GM12878 (cell line): ENCODE data around the gene DUSP22. TPM values are rescaled to one million over a fixed set of nuclear protein-coding genes. Genes with fewer than 3 reads are reported as not detected.
A peak's percentile ranks its signal among the peaks of the same experiment; 100 is the strongest.

Source experiments
- CHD1 ChIP-seq: IDR thresholded peaks from 2 replicates; pipeline ENCODE4 v1.6.1; 2012; ENCODE audit warnings: low read depth, low read length, improper control_type of control experiment
- CUX1 ChIP-seq: IDR thresholded peaks from 2 replicates; pipeline ENCODE4 v1.6.1; 2012; ENCODE audit warnings: improper control_type of control experiment, low read depth, low read length; ENCODE audit not compliant: insufficient replicate concordance
- ETV6 ChIP-seq, 2 experiments: fragments of 450-650 bp in 1 of 2; IDR thresholded peaks in 1 of 2; conservative IDR thresholded peaks in 1 of 2; 2 replicates each; pipeline ENCODE4 v1.6.1; 2014; ENCODE audit warnings: antibody characterized with exemption in 1 of 2, borderline replicate concordance in 1 of 2, low read depth in 1 of 2, mild to moderate bottlenecking in 1 of 2, moderate library complexity in 1 of 2
- EZH2 ChIP-seq: IDR thresholded peaks from 2 replicates; pipeline ENCODE4 v1.6.1; 2012; ENCODE audit warnings: low read depth, mild to moderate bottlenecking, control low read depth, inconsistent platforms, low read length, borderline replicate concordance; ENCODE audit not compliant: control insufficient read depth
- FOXK2 ChIP-seq: fragments of 450-650 bp; IDR thresholded peaks from 2 replicates; pipeline ENCODE4 v1.6.1; 2017; ENCODE audit warnings: mild to moderate bottlenecking, moderate library complexity
- GABPA ChIP-seq: IDR thresholded peaks from 2 replicates; pipeline ENCODE4 v1.6.1; 2014; ENCODE audit warnings: antibody characterized with exemption, low read depth, mild to moderate bottlenecking, inconsistent platforms
- IKZF2 ChIP-seq, 2 experiments: fragments of 450-650 bp; IDR thresholded peaks; 2 replicates each; pipeline ENCODE4 v1.6.1; 2017; ENCODE audit warnings: mild to moderate bottlenecking in 2 of 2, moderate library complexity in 2 of 2
- IRF4 ChIP-seq: IDR thresholded peaks from 2 replicates; pipeline ENCODE4 v1.6.1; 2011; ENCODE audit warnings: low read depth, low read length
- IRF5 ChIP-seq: fragments of 450-650 bp; IDR thresholded peaks from 2 replicates; pipeline ENCODE4 v1.6.1; 2017; ENCODE audit warnings: borderline replicate concordance
- MTA3 ChIP-seq: IDR thresholded peaks from 2 replicates; pipeline ENCODE4 v1.6.1; 2012; ENCODE audit warnings: low read length, inconsistent platforms, borderline replicate concordance
- NR2C2 ChIP-seq: IDR thresholded peaks from 2 replicates; pipeline ENCODE4 v1.6.1; 2011; ENCODE audit warnings: borderline replicate concordance, low read depth; ENCODE audit not compliant: control insufficient read depth, insufficient read length
- RAD51 ChIP-seq: fragments of 450-650 bp; IDR thresholded peaks from 2 replicates; pipeline ENCODE4 v1.6.1; 2016; ENCODE audit warnings: moderate library complexity, mild to moderate bottlenecking, inconsistent platforms
- RELB ChIP-seq: fragments of 450-650 bp; IDR thresholded peaks from 2 replicates; pipeline ENCODE4 v1.6.1; 2017; ENCODE audit warnings: low read depth, mild to moderate bottlenecking, moderate library complexity
- SIX5 ChIP-seq: IDR thresholded peaks from 2 replicates; pipeline ENCODE4 v1.6.1; 2011; ENCODE audit warnings: mild to moderate bottlenecking, low read depth, low read length, moderate library complexity; ENCODE audit not compliant: severe bottlenecking
- SP1 ChIP-seq: IDR thresholded peaks from one replicate; pipeline ENCODE4 v1.6.1; 2011; ENCODE audit warnings: low read depth, low read length
- STAT1 ChIP-seq: fragments of 450-650 bp; conservative IDR thresholded peaks from 2 replicates; pipeline ENCODE4 v1.6.1; 2014; ENCODE audit warnings: antibody characterized with exemption, mild to moderate bottlenecking
- SUPT20H ChIP-seq: IDR thresholded peaks from 2 replicates; pipeline ENCODE4 v1.6.1; 2011; ENCODE audit warnings: low read depth, mild to moderate bottlenecking, low read length, moderate library complexity, borderline replicate concordance; ENCODE audit not compliant: control insufficient read depth
- TCF3 ChIP-seq: IDR thresholded peaks from 2 replicates; pipeline ENCODE4 v1.6.1; 2012; ENCODE audit warnings: low read depth, mild to moderate bottlenecking, low read length, borderline replicate concordance; ENCODE audit not compliant: insufficient read depth
- ZBTB33 ChIP-seq: fragments of 450-650 bp; IDR thresholded peaks from 2 replicates; pipeline ENCODE4 v1.6.1; 2017; ENCODE audit warnings: mild to moderate bottlenecking
- polyA plus RNA-seq, 11 experiments: library from polyadenylated mRNA; depleted of rRNA in 4 of 11; unstranded in 6 of 11; stranded (reverse) in 5 of 11; fragments of >200 nt; fragmentation: Nextera tagmentation in 4 of 11; fragmentation: Illumina TruSeq in 1 of 11; extraction: Ambion mirVana in 4 of 11; extraction: Trizol in 1 of 11; gene quantifications; 1 replicate in 1 of 11; 2 replicates in 10 of 11; pipeline versions ENCODE4 v1.2.1 to v1.2.3, GENCODE V29; 2011 to 2016; ENCODE audit warnings: inconsistent platforms in 2 of 11, missing spikeins in 2 of 11, low read depth in 1 of 11
- total RNA-seq, 4 experiments: library from RNA; depleted of rRNA in 3 of 4; stranded (reverse); fragments of >200 nt in 3 of 4; fragmentation: Illumina TruSeq in 1 of 4; extraction: Trizol in 1 of 4; gene quantifications; 2 replicates each; pipeline versions ENCODE4 v1.2.1 to v1.2.3, GENCODE V29; 2013 to 2021

The DUSP22 gene
- total and polyA plus RNA-seq, 10 of the 15 experiments (the other 5 are each of a cell fraction or from before 2014, with no cell fraction given) = 78.9 to 156 (median 107) TPM

GRCh38 chr6:305371-306206 is 13.3 kb downstream of the DUSP22 start (continued):
- TF ChIP-seq FOXK2 (no peak), SUPT20H (no peak), GABPA (no peak), SP1 (peak; percentile 81), STAT1 (peak; percentile 89), IRF4 (peak; percentile 98), CUX1 (peak; percentile 86), EZH2 (no peak), RELB (peak; percentile 94), ZBTB33 (no peak), MTA3 (no peak), SIX5 (no peak), CHD1 (peak; percentile 59; the same call in 1 of the 2 replicates), IKZF2 (IDR thresholded peaks at IDR 0.05) (peak; percentile 95 to 98), ETV6 (conservative IDR thresholded peaks at IDR 0.05 in 1 of 2, IDR thresholded peaks at IDR 0.05 in 1 of 2; ENCODE audit: borderline replicate concordance in 1 of 2, low read depth in 1 of 2) (no peak), IRF5 (no peak), TCF3 (peak; percentile 98), NR2C2 (no peak), RAD51 (peak; percentile 78)
